GM21529 (cell line): ENCODE measurements around the gene PPP2R2C.

Experiments
- ATAC-seq: cut with Tn5 transposase; IDR thresholded peaks from one replicate; pipeline ENCODE4 v1.9.1; 2021; ENCODE audit not compliant: unreplicated experiment

Gene PPP2R2C

GRCh38 chr4:6383009-6383404 lies 89.4 kb downstream of the PPP2R2C start:
- ATAC-seq = no peak

GRCh38 chr4:6381571-6382123 lies 90.8 kb downstream of the PPP2R2C start:
- ATAC-seq = no peak

GRCh38 chr4:6380746-6381410 lies 91.5 kb downstream of the PPP2R2C start:
- ATAC-seq = no peak

GRCh38 chr4:6379767-6380745 lies 92.4 kb downstream of the PPP2R2C start:
- ATAC-seq = no peak

GRCh38 chr4:6378493-6379445 lies 93.6 kb downstream of the PPP2R2C start:
- no peak for ATAC-seq

GRCh38 chr4:6377626-6378492 lies 94.6 kb downstream of the PPP2R2C start:
- no peak for ATAC-seq

- no peak for ATAC-seq
Observed at GRCh38 chr4:6375620-6376295, 96.7 kb downstream of the PPP2R2C start.

GRCh38 chr4:6374575-6374974 lies 97.8 kb downstream of the PPP2R2C start:
- ATAC-seq = no peak

- ATAC-seq = no peak
Observed at GRCh38 chr4:6373541-6374410, 98.6 kb downstream of the PPP2R2C start.

GRCh38 chr4:6372649-6373525 lies 99.5 kb downstream of the PPP2R2C start:
- ATAC-seq = peak; percentile 89

GRCh38 chr4:6371812-6372211 lies 100.6 kb downstream of the PPP2R2C start:
- no peak for ATAC-seq

- no peak for ATAC-seq
Observed at GRCh38 chr4:6371271-6371670, 101.1 kb downstream of the PPP2R2C start.

- ATAC-seq = no peak
Observed at GRCh38 chr4:6369924-6370645, 102.3 kb downstream of the PPP2R2C start.

- ATAC-seq = no peak
Observed at GRCh38 chr4:6369511-6369910, 102.9 kb downstream of the PPP2R2C start.

GRCh38 chr4:6369035-6369434 lies 103.4 kb downstream of the PPP2R2C start:
- ATAC-seq = no peak

- ATAC-seq = no peak
Observed at GRCh38 chr4:6368601-6369000, 103.8 kb downstream of the PPP2R2C start.

GRCh38 chr4:6368096-6368495 lies 104.3 kb downstream of the PPP2R2C start:
- ATAC-seq = no peak
